Activated T-helper 9 cell treated with anti-CD3 and anti-CD28 coated beads, Interleukin-2, amount 50 U/mL, for 16 hours (primary cell): ENCODE data around the gene CAMK2A.

Experiments used
- DNase-seq: peaks from one replicate; pipeline ENCODE4 v3.0.0-alpha.2; 2020; ENCODE audit warnings: low read depth

The CAMK2A gene

DNA sequence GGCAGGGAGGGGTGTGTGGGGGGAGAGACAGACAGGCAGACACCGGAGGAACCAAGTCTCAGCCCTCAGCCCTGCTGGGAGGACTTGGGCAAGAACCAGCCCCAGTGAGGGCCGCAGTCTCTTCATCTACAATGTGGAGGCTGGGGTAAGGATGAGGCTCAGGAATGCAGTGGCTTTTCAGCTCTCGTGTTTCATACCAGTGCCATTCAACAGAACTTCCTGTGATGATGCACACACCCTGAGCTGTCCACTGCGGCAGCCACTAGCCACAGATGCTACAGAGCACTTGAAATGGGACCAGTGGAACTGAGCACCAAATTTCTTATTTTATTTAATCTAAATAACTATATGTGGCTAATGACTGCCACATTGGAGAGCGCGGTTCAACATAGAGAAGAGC lies 10.7 kb downstream of the CAMK2A start:
- no peak for DNase-seq

GRCh38 chr5:150278046-150278730 lies 11.4 kb downstream of the CAMK2A start:
- DNase-seq: no peak

- no peak for DNase-seq
Measured at GRCh38 chr5:150277043-150277442, 12.5 kb downstream of the CAMK2A start.

DNA sequence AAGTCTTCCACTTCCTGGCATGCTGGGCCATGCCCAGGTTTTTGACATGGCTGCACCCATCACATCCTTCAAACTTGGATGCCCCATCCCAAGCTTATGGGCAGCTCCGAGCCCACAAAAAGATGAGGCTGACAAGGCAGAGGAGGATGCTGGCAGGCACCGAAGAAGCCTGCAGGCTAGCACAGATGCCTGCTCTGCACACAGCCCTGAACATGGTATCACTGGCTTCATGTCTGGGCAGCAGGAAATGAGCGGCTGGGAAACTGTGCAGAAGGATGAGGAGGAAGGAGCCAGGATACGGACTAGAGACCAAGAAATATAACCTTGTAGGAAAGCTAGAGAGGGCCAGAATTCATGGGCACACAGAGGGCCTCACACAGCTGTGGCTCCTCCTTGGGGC lies 14.8 kb downstream of the CAMK2A start:
- DNase-seq: no peak

DNA sequence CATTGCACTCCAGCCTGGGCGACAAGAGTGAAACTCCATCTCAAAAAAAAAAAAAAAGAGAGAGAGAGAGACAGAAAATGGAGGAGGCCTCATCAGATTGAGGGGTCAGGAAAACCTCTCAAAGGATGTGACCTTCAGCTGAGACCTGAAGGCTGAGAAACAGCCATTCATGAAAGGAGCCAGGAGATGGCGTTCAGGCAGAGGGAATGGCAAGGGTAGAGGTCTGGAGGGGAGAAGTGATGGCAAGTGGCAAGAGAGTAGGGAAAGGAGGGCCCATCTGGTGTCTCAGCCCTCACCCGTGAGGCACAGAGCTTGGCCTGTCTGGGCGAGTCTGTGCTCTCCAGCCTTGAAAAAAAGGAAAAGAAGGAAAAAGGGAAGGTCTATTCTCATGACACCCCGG lies 17.0 kb downstream of the CAMK2A start:
- DNase-seq: no peak

DNA sequence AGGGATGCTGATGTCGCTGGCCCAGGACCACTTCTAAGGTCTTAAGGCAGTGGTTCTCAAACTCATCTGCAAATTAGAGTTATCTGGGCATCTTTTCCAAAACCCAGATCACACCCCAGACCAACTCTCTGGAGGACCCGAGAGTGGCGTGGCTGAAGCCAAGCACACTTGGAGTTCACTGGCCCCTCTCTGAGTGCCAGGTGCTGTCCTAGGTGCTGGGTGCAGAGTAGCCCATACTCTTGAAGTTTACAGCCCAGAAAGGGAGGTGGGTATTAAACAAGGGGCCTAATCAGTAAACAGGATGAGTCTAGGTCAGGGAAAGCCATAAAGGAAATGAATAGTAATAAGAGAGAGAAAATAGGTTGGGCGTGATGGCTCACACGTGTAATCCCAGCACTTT lies 17.6 kb downstream of the CAMK2A start:
- no peak for DNase-seq

GRCh38 chr5:150271296-150271692 lies 18.3 kb downstream of the CAMK2A start:
- DNase-seq: no peak

DNA sequence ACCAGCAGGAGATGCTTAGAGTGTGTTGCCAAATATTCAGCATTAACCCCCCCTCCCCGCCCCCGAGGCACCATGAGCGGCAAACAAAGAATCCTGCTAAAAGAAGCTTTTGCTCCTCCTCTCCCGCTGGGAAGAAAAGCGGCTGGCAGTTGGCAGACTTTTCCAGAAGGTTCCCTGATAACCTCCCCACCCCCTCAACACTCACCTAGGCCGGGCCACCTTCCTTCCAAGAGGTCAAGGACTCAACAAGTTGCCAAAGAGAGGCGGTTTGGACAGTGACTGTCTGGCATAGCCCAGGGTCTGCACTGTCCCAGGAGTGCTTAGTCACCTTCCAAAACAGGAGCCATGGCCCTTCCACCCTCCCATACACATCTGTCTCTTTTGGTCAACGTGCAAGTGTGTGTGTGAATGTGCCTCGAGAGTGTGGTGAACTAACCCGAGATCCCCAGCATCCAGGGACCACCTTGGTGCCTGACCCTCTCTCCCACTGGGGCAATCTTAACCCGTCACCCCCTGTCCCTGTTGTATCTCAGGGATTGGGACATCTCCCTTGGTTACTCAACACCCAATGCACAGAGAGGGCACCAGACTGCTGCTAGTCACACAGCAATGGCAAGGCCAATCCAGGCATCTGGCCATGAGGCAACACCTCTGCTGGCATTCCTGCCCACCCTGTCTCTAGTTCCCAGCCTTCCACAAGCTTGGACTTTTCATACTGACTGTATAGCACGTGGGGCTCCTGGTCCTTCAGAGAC lies 18.9 kb downstream of the CAMK2A start:
- DNase-seq: no peak

GRCh38 chr5:150266871-150267291 lies 22.7 kb downstream of the CAMK2A start:
- no peak for DNase-seq

DNA sequence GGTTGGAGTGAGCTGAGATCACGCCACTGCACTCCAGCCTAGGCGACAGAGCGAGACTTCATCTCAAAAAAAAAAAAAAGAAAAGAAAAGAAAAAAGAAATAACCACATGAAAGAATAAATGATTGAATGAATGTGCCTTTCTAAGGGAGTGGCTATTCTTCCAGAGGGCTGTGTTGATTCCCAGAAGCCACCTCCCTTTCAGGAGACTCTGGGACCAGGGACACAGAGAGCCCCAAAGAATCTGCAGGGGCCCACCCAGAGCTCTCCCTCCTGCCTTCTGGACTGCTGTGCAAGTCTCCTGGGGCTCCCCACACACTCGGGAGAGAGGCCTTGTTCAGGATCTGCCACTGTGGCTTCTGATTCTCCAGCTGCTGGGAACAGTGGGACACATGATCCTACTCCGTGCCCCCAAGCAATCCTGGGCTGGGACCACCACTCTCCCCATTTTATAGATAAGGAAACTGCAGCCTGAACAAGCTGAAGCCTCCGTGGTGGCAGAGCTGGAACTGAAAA lies 23.6 kb downstream of the CAMK2A start:
- no peak for DNase-seq

DNA sequence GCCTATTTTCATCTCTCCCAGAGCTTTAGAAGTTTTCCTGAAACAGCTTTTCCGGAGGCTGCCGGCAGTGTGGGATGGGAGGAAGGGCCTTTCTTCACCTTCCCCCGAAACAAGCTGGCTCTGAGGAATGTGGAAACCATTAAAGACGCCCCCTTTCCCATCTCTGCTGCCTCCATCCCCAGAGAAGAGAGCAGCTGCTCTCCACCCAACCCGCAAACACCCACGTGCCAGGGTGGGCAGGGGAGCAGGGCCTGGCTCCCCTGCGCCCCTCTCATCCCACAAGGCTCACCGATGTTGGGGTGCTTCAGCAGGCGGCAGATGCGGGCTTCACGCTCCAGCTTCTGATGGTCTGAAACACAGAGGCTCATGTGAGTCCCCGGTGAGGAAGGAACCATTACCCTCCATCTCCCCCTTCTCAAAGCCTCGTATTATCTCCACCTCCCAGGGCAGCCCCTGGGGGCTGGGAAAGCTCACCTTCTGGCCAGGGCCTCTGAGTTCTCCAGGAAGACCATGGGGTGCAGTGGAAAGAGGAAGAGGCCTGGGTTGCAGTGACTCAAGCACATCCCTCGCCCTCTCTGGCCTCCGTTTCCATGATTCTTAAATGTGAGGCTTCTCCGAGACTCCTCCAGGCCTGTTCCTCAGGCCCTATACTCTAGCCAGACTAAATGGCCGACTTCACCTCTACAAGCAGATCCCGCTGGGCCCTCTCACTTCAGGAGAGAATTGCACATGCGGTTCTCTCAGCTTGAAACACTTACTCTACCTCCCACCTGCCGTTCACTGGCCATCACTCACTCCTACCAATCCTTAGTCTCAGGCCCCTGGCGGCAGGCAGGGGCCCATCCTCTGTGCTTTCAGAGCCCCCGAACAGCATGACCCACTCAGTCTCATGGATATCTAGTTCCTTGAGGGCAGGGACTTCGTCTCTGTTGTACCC lies 24.6 kb downstream of the CAMK2A start:
- DNase-seq: no peak

- no peak for DNase-seq
Measured at GRCh38 chr5:150263801-150264621, 25.6 kb downstream of the CAMK2A start.

GRCh38 chr5:150263375-150263775 lies 26.2 kb downstream of the CAMK2A start:
- no peak for DNase-seq

DNA sequence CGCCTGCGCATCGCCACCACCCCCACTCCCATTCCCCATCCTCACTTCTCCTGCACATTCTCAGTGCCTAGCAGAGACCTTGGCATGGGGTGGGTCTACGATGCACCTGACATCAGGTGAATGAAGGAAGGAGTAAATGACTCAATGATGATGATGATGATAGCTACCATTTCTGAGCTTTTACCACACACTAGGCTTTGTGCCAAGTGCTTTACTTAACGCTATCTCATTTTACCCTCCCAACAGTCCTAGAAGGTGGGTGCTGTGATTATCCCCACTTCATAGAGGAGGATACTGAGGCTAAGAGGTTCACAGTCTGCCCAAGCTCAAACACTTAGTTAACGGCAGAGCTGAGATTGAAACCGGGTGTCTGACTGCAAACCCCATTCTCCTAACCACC lies 27.1 kb downstream of the CAMK2A start:
- DNase-seq: no peak

GRCh38 chr5:150261231-150261630 lies 28.3 kb downstream of the CAMK2A start:
- DNase-seq: no peak

- no peak for DNase-seq
Measured at GRCh38 chr5:150258130-150258529, 31.4 kb downstream of the CAMK2A start.

DNA sequence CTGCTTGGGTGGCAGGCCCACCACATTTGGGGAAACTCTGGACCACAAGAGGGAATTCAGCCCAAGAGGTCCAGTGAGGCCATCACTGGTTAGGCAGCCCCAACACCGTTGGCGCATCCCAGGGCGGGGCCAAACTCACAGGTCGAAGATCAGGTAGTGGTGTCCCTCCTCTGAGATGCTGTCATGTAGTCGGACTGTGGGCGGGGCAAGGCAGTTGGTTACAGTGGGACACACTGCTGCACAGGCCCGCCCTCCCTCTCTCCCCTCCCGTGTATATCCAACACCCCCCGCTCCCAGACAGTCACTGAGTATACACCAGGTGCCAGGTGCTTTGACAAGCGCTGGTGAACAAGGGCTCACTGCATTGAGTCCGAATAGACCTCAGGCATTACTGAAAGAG lies 32.1 kb downstream of the CAMK2A start:
- DNase-seq: no peak

- DNase-seq: no peak
Measured at GRCh38 chr5:150256410-150257064, 33.0 kb downstream of the CAMK2A start.

DNA sequence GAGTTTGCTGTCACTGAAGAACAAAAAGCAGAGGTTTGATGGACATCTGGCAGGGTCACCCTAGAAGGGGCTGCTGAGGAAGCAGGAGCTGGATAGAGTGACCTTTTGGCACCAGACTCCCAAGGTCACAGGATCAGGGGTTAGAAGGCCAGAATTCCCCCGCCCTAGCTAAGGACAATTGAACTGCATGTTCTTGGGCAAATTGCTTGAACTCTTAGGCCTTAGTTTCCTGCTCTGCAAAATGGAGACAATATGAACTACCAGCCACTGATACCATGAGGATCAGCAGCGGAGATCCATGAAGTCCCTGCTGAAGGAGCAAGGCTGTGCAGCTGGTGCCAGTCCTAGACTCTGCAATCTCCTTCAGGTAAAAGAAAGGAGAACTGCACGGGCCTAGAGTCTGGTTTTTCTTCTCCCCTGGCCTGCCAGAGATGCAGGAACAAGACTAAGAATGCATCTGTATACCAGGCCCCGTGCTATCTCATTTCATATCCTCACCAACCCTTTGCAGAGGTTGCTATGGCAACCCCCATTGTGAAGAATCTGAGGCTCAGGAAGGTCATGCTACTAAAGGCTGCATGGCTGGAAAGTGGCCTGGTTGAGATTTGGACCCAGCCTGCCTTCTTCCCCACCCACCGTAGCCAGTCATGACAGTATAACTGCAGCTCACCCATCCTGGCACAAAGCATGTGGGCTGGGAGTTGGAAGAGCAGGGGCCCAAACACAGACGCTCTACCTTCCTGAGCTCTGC lies 33.7 kb downstream of the CAMK2A start:
- no peak for DNase-seq

GRCh38 chr5:150254774-150255173 lies 34.8 kb downstream of the CAMK2A start:
- no peak for DNase-seq
